Measurements from ENCODE around the gene CTNNA2.

DNA sequence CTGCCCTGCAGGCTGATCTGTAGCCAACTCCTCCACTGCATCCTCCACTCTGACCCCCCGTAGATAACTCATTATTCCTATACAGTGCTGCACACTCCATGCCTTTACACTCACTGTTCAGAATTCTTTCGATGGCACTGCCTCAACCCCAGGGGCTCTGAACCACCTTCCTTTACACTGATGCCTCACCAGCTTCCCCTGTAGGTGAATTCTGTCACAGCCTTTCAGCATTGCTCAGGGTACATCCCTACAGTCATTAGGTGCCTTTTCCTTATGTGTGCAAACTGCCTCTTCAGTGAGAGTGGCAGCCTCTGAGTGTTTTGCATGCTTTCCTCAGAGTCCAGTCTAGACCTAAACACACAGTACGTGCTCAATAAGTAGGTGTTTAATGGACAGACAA, 472.3 kb downstream of the CTNNA2 start:
- TF ChIP-seq, protein P1, sequence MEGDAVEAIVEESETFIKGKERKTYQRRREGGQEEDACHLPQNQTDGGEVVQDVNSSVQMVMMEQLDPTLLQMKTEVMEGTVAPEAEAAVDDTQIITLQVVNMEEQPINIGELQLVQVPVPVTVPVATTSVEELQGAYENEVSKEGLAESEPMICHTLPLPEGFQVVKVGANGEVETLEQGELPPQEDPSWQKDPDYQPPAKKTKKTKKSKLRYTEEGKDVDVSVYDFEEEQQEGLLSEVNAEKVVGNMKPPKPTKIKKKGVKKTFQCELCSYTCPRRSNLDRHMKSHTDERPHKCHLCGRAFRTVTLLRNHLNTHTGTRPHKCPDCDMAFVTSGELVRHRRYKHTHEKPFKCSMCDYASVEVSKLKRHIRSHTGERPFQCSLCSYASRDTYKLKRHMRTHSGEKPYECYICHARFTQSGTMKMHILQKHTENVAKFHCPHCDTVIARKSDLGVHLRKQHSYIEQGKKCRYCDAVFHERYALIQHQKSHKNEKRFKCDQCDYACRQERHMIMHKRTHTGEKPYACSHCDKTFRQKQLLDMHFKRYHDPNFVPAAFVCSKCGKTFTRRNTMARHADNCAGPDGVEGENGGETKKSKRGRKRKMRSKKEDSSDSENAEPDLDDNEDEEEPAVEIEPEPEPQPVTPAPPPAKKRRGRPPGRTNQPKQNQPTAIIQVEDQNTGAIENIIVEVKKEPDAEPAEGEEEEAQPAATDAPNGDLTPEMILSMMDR (IDR thresholded peaks at IDR 0.05) = no peak
- TF ChIP-seq POLR2A (IDR thresholded peaks at IDR 0.05) = no peak
